Liver (tissue), 9 donors: ENCODE data around the gene DAAM1. TPM values are rescaled to one million over a fixed set of nuclear protein-coding genes. Genes with fewer than 3 reads are reported as not detected.

Experiments
- DNase-seq: peaks from one replicate; pipeline ENCODE4 v3.0.0-alpha.2; 2017; ENCODE audit warnings: low spot score
- H3K27ac ChIP-seq, 2 donors: one replicate each; pipeline ENCODE4 v1.7.0; 2013; ENCODE audit warnings: inconsistent platforms in 2 of 2, low read length in 2 of 2, control low read depth in 1 of 2, low read depth in 1 of 2, mild to moderate bottlenecking in 1 of 2
- H3K27me3 ChIP-seq, 4 donors: one replicate each; pipeline versions ENCODE4 v1.6.1 to v1.7.0; 2013; ENCODE audit warnings: low read length in 3 of 4, inconsistent platforms in 1 of 4, mild to moderate bottlenecking in 1 of 4, moderate library complexity in 1 of 4; ENCODE audit not compliant: control insufficient read depth in 4 of 4, insufficient read depth in 4 of 4
- H3K36me3 ChIP-seq, 4 donors: one replicate each; pipeline versions ENCODE4 v1.6.1 to v1.7.0; 2013; ENCODE audit warnings: low read length in 3 of 4, mild to moderate bottlenecking in 3 of 4, low read depth in 1 of 4, moderate library complexity in 1 of 4; ENCODE audit not compliant: control insufficient read depth in 4 of 4, insufficient read depth in 3 of 4
- H3K4me1 ChIP-seq, 4 donors: one replicate each; pipeline versions ENCODE4 v1.6.1 to v1.7.0; 2013; ENCODE audit warnings: low read length in 3 of 4, mild to moderate bottlenecking in 3 of 4, moderate library complexity in 1 of 4; ENCODE audit not compliant: control insufficient read depth in 4 of 4, insufficient read depth in 4 of 4
- H3K4me3 ChIP-seq, 3 donors: one replicate each; pipeline versions ENCODE4 v1.6.1 to v1.7.0; 2013; ENCODE audit warnings: low read length in 3 of 3, control low read depth in 1 of 3, low read depth in 1 of 3, mild to moderate bottlenecking in 1 of 3
- H3K9ac ChIP-seq, 2 donors: one replicate each; pipeline ENCODE4 v1.7.0; 2013; ENCODE audit warnings: low read length in 2 of 2, mild to moderate bottlenecking in 2 of 2, moderate library complexity in 2 of 2, control low read depth in 1 of 2, low read depth in 1 of 2
- H3K9me3 ChIP-seq, 4 donors: one replicate each; pipeline versions ENCODE4 v1.6.1 to v1.7.0; 2013; ENCODE audit warnings: low read length in 3 of 4; ENCODE audit not compliant: control insufficient read depth in 4 of 4
- ATF3 ChIP-seq: IDR thresholded peaks from 2 replicates; pipeline ENCODE4 v1.6.1; 2016; ENCODE audit warnings: antibody characterized with exemption
- CTCF ChIP-seq: fragments of 150-350 bp; IDR thresholded peaks from 2 replicates; pipeline ENCODE4 v1.5.1; 2017; ENCODE audit warnings: improper control_type of control experiment, low read depth, low read length; ENCODE audit not compliant: missing input control
- EGR1 ChIP-seq, 2 donors: IDR thresholded peaks; 2 replicates each; pipeline ENCODE4 v1.6.1; 2016 to 2018; ENCODE audit warnings: antibody characterized with exemption in 2 of 2, low read depth in 2 of 2
- FOXA1 ChIP-seq: IDR thresholded peaks from 2 replicates; pipeline ENCODE4 v1.6.1; 2016; ENCODE audit warnings: antibody characterized with exemption
- FOXA2 ChIP-seq: IDR thresholded peaks from 2 replicates; pipeline ENCODE4 v1.6.1; 2016; ENCODE audit warnings: antibody characterized with exemption
- GABPA ChIP-seq, 2 donors: IDR thresholded peaks in 1 of 2; conservative IDR thresholded peaks in 1 of 2; 2 replicates each; pipeline ENCODE4 v1.6.1; 2016; ENCODE audit warnings: antibody characterized with exemption in 2 of 2, mild to moderate bottlenecking in 1 of 2, moderate library complexity in 1 of 2
- HNF4A ChIP-seq, 2 donors: conservative IDR thresholded peaks; 2 replicates each; pipeline ENCODE4 v1.6.1; 2016; ENCODE audit warnings: antibody characterized with exemption in 2 of 2, mild to moderate bottlenecking in 2 of 2
- HNF4G ChIP-seq: IDR thresholded peaks from 2 replicates; pipeline ENCODE4 v1.6.1; 2016; ENCODE audit warnings: antibody characterized with exemption
- JUND ChIP-seq, 2 donors: IDR thresholded peaks; 2 replicates each; pipeline ENCODE4 v1.6.1; 2016; ENCODE audit warnings: antibody characterized with exemption in 2 of 2
- MAX ChIP-seq: IDR thresholded peaks from 2 replicates; pipeline ENCODE4 v1.6.1; 2016; ENCODE audit warnings: antibody characterized with exemption
- NR2F2 ChIP-seq: IDR thresholded peaks from 2 replicates; pipeline ENCODE4 v1.6.1; 2016; ENCODE audit warnings: antibody characterized with exemption
- RAD21 ChIP-seq, 2 donors: IDR thresholded peaks; 2 replicates each; pipeline ENCODE4 v1.6.1; 2016; ENCODE audit warnings: antibody characterized with exemption in 2 of 2, mild to moderate bottlenecking in 2 of 2
- REST ChIP-seq: IDR thresholded peaks from 2 replicates; pipeline ENCODE4 v1.6.1; 2016; ENCODE audit warnings: antibody characterized with exemption, mild to moderate bottlenecking
- RXRA ChIP-seq, 2 donors: IDR thresholded peaks; 2 replicates each; pipeline ENCODE4 v1.6.1; 2017 to 2018; ENCODE audit warnings: antibody characterized with exemption in 2 of 2, mild to moderate bottlenecking in 1 of 2
- SP1 ChIP-seq: IDR thresholded peaks from 2 replicates; pipeline ENCODE4 v1.6.1; 2018; ENCODE audit warnings: antibody characterized with exemption, mild to moderate bottlenecking
- TAF1 ChIP-seq: conservative IDR thresholded peaks from 2 replicates; pipeline ENCODE4 v1.6.1; 2016; ENCODE audit warnings: antibody characterized with exemption, mild to moderate bottlenecking
- YY1 ChIP-seq: IDR thresholded peaks from 2 replicates; pipeline ENCODE4 v1.6.1; 2016; ENCODE audit warnings: antibody characterized with exemption, mild to moderate bottlenecking
- ZBTB33 ChIP-seq: IDR thresholded peaks from 2 replicates; pipeline ENCODE4 v1.6.1; 2016; ENCODE audit warnings: antibody characterized with exemption
- WGBS: extraction: QIAGEN DNeasy Blood & Tissue Kit; methylation state at CpG from one replicate; pipeline ENCODE4 v1.1.7; 2013; 5-methylcytosine and 5-hydroxymethylcytosine counted together
- polyA plus RNA-seq, 2 donors: library from polyadenylated mRNA; stranded (reverse) in 1 of 2; unstranded in 1 of 2; fragments of 200-250 nt in 1 of 2; fragments of >200 nt in 1 of 2; fragmentation: Nextera tagmentation in 1 of 2; extraction: Ambion mirVana in 1 of 2; gene quantifications; one replicate each; pipeline versions ENCODE4 v1.2.1 to v1.2.3, GENCODE V29; 2013 to 2015
- total RNA-seq, 2 donors: library from RNA; depleted of rRNA; stranded (reverse); fragments of >200 nt; gene quantifications; one replicate each; pipeline ENCODE4 v1.2.3, GENCODE V29; 2014
- donor health status: healthy.
- donor health status: healthy.
- donor health status: healthy.
- donor health status: healthy.
- donor health status: healthy.

The DAAM1 gene
- total and polyA plus RNA-seq, 4 donors = 9.5 to 28.4 (median 18.5) TPM

GRCh38 chr14:59332727-59333126 lies 144.3 kb downstream of the DAAM1 start:
- H3K27ac ChIP-seq = no peak overlapping the region
- peaks cover 0 to 21% (median 7%) of the 10 kb centered on the region in 4 donors for H3K36me3 ChIP-seq
- 80% methylated on average over 2 of the region's 2 CpGs for WGBS
- H3K9ac ChIP-seq = no peak overlapping the region
- H3K27me3 ChIP-seq = no peaks in the 10 kb centered on the region
- peaks cover 2 to 16% (median 10%) of the 10 kb centered on the region in 4 donors for H3K4me1 ChIP-seq
- no peaks in the 10 kb centered on the region for H3K9me3 ChIP-seq
- H3K4me3 ChIP-seq = no peak overlapping the region
- TF ChIP-seq MAX = no peak
- TF ChIP-seq FOXA2 = no peak
- no peak for TF ChIP-seq CTCF
- TF ChIP-seq FOXA1 = no peak
- no peak for TF ChIP-seq EGR1 (IDR thresholded peaks at IDR 0.05; ENCODE audit: low read depth in 2 of 2)
- no peak for TF ChIP-seq YY1
- no peak for TF ChIP-seq JUND (IDR thresholded peaks at IDR 0.05)
- no peak for TF ChIP-seq RAD21 (IDR thresholded peaks at IDR 0.05)
- no peak for TF ChIP-seq HNF4A (conservative IDR thresholded peaks at IDR 0.05)
- TF ChIP-seq HNF4G = no peak
- TF ChIP-seq GABPA (IDR thresholded peaks at IDR 0.05 in 1 of 2, conservative IDR thresholded peaks at IDR 0.05 in 1 of 2) = no peak
- TF ChIP-seq NR2F2 = no peak
- no peak for TF ChIP-seq REST
- no peak for TF ChIP-seq SP1
- no peak for TF ChIP-seq TAF1
- no peak for TF ChIP-seq ZBTB33
- no peak for TF ChIP-seq RXRA (IDR thresholded peaks at IDR 0.05)
- no peak for TF ChIP-seq ATF3
- DNase-seq = no peak
